TTC549 (cell line): Measurements from ENCODE around the gene UNC80.
A peak's percentile ranks its signal among the peaks of the same experiment; 100 is the strongest.

Source experiments
- FAIRE-seq: peaks from 2 replicates; lab custom pipeline; 2012; peaks lifted over from hg19 to GRCh38; lab: Jason Lieb, UNC

UNC80 gene

GRCh38 chr2:209974576-209974975, 202.9 kb downstream of the UNC80 start:
- no peak for FAIRE-seq

GRCh38 chr2:209976698-209977385, 205.2 kb downstream of the UNC80 start:
- no peak for FAIRE-seq

GRCh38 chr2:209977386-209978239, 206.0 kb downstream of the UNC80 start:
- peak; percentile 88 for FAIRE-seq

- no peak for FAIRE-seq
Observed at GRCh38 chr2:209984291-209984690, 212.7 kb downstream of the UNC80 start.

GRCh38 chr2:209985874-209986273, 214.2 kb downstream of the UNC80 start:
- no peak for FAIRE-seq

- no peak for FAIRE-seq
Observed at GRCh38 chr2:209986415-209986814, 214.8 kb downstream of the UNC80 start.

GRCh38 chr2:209988010-209988409, 216.4 kb downstream of the UNC80 start:
- no peak for FAIRE-seq

GRCh38 chr2:209990838-209991237, 219.2 kb downstream of the UNC80 start:
- FAIRE-seq: no peak

GRCh38 chr2:209993968-209994367, 222.3 kb downstream of the UNC80 start:
- FAIRE-seq: no peak

- no peak for FAIRE-seq
Observed at GRCh38 chr2:209998596-209998995, 227.0 kb downstream of the UNC80 start.

GRCh38 chr2:210000464-210001324, 229.1 kb downstream of the UNC80 start:
- no peak for FAIRE-seq

GRCh38 chr2:210002158-210003157, 230.8 kb downstream of the UNC80 start, which contains the start of gene RPE:
TSS of gene RPE (plus strand) at chr2:210002638. CDS start at chr2:210002662, 24 bp downstream.
- peak; percentile 78 for FAIRE-seq

- FAIRE-seq: no peak
Observed at GRCh38 chr2:210003359-210003758, 231.7 kb downstream of the UNC80 start.

- no peak for FAIRE-seq
Observed at GRCh38 chr2:210004881-210005280, 233.2 kb downstream of the UNC80 start.

GRCh38 chr2:210007895-210008294, 236.3 kb downstream of the UNC80 start:
- no peak for FAIRE-seq

- FAIRE-seq: no peak
Observed at GRCh38 chr2:210009126-210009525, 237.5 kb downstream of the UNC80 start.

- no peak for FAIRE-seq
Observed at GRCh38 chr2:210009896-210010295, 238.3 kb downstream of the UNC80 start.

- FAIRE-seq: no peak
Observed at GRCh38 chr2:210020138-210020537, 248.5 kb downstream of the UNC80 start.

- no peak for FAIRE-seq
Observed at GRCh38 chr2:210022824-210023223, 251.2 kb downstream of the UNC80 start.

GRCh38 chr2:210027608-210028007, 256.0 kb downstream of the UNC80 start:
- no peak for FAIRE-seq

GRCh38 chr2:210028178-210028577, 256.5 kb downstream of the UNC80 start:
- no peak for FAIRE-seq
